Esophagus muscularis mucosa (tissue), 4 donors: Measurements from ENCODE around the gene TIMM17A. TPM values are rescaled to one million over a fixed set of nuclear protein-coding genes. Genes with fewer than 3 reads are reported as not detected.
"Not testable (repeated sequence)": the region's sequence is repeated elsewhere in the genome, so short reads cannot be mapped to it uniquely, and the experiment has no call there.

Source experiments
- DNase-seq: peaks from one replicate; pipeline ENCODE4 v3.0.0-alpha.2; 2017; ENCODE audit errors: extremely low spot score
- H3K27ac ChIP-seq, 4 donors: fragments of 200-600 bp; sonication (generic); replicated peaks in 1 of 4; 1 replicate in 3 of 4; 2 replicates in 1 of 4; pipeline ENCODE4 v1.5.1; 2016 to 2019; ENCODE audit warnings: mild to moderate bottlenecking in 1 of 4
- H3K27me3 ChIP-seq, 4 donors: fragments of 200-600 bp; sonication (generic); one replicate each; pipeline versions ENCODE4 v1.5.1 to v1.6.0; 2016 to 2019
- H3K36me3 ChIP-seq, 4 donors: fragments of 200-600 bp; sonication (generic); one replicate each; pipeline ENCODE4 v1.5.1; 2016 to 2019
- H3K4me1 ChIP-seq, 4 donors: fragments of 200-600 bp; sonication (generic); one replicate each; pipeline ENCODE4 v1.5.1; 2016 to 2019
- H3K4me3 ChIP-seq, 4 donors: fragments of 200-600 bp; sonication (generic); 1 replicate in 2 of 4; 2 replicates in 2 of 4; pipeline ENCODE4 v1.5.1; 2016 to 2019; ENCODE audit warnings: mild to moderate bottlenecking in 4 of 4, moderate library complexity in 1 of 4
- H3K9me3 ChIP-seq, 4 donors: fragments of 200-600 bp; sonication (generic); 1 replicate in 3 of 4; 2 replicates in 1 of 4; pipeline ENCODE4 v1.5.1; 2016 to 2019
- EP300 ChIP-seq: sonication (generic); formaldehyde crosslinking; IDR thresholded peaks from one replicate; pipeline ENCODE4 v1.6.1; 2017; ENCODE audit warnings: antibody characterized with exemption
- POLR2A ChIP-seq: fragments of 450-650 bp; IDR thresholded peaks from one replicate; pipeline ENCODE4 v1.6.1; 2017; ENCODE audit warnings: antibody characterized with exemption, moderate library complexity, mild to moderate bottlenecking, low read depth
- POLR2AphosphoS5 ChIP-seq, 2 donors: sonication (generic); formaldehyde crosslinking; IDR thresholded peaks; one replicate each; pipeline ENCODE4 v1.6.1; 2017; ENCODE audit warnings: antibody characterized with exemption in 2 of 2
- WGBS: methylation state at CpG from one replicate; pipeline ENCODE4 v1.1.5; 2018; 5-methylcytosine and 5-hydroxymethylcytosine counted together
- intact Hi-C: fragments of 100-400 bp; cut with DNase I; formaldehyde crosslinking; loops from one replicate; pipeline ENCODE4 v1.15.1; 2023
- total RNA-seq, 4 donors: library from RNA; depleted of rRNA; stranded (reverse); fragments of >200 nt; gene quantifications; one replicate each; pipeline versions ENCODE4 v1.1.0 to v1.2.1, GENCODE V29; 2016
- TF ChIP-seq, protein P1 (sequence below), 3 experiments: fragments of 200-600 bp in 2 of 3; fragments of 450-650 bp in 1 of 3; sonication (generic) in 2 of 3; IDR thresholded peaks; one replicate each; pipeline ENCODE4 v1.5.1; 2017 to 2019; ENCODE audit warnings: antibody characterized with exemption in 3 of 3, mild to moderate bottlenecking in 2 of 3, moderate library complexity in 1 of 3

TIMM17A gene
- total RNA-seq, 4 donors from 2014 or later = 30.7 to 46.1 (median 32.4) TPM

DNA sequence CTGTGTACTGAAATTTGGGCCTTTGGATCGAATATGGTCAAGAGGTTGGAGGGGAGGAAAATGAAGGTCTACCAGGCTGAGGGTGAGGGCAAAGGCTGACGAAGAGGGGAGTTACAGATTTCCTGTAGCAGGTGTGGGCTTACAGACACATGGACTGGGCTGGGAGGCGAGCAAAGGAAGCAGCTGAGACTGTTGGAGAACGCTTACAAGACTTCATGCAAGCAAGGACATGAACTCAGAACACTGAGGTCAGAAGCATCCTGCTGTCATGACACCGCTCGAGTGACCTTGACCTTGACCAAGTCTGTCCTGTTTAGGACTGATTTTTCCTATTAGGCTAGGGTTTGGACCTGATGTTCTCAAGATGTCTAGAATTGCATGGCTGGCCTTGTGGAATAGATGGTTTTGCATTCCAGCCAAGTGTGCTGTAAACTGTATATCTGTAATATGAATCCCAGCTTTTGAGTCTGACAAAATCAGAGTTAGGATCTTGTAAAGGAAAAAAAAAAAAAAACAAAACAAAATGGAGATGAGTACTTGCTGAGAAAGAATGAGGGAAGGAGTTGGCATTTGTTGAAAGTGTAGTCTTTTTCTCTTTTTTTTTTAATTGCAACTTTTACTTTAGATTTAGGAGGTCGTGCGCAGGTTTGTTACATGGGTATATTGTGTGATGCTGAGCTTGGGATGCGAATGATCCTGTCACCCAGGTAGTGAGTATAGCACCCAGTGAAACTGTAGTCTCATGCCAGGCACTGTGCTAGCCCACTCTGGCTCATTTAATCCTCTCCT lies 60.9 kb downstream of the TIMM17A start:
- WGBS = 90% methylated on average over 9 of the region's 9 CpGs
- intact Hi-C loops = no loop called here
- no peaks in the 10 kb centered on the region for H3K9me3 ChIP-seq
- H3K27ac ChIP-seq = no peak overlapping the region
- H3K27me3 ChIP-seq = peaks cover 0 to 8% (median 0%) of the 10 kb centered on the region in 4 donors
- no peak for DNase-seq
- peaks cover 0 to 7% (median 0%) of the 10 kb centered on the region in 4 donors for H3K36me3 ChIP-seq
- no peak overlapping the region for H3K4me3 ChIP-seq
- H3K4me1 ChIP-seq = no peaks in the 10 kb centered on the region
- TF ChIP-seq POLR2A = no peak
- TF ChIP-seq POLR2AphosphoS5 (IDR thresholded peaks at IDR 0.05) = no peak
- no peak for TF ChIP-seq EP300
- TF ChIP-seq, protein P1, sequence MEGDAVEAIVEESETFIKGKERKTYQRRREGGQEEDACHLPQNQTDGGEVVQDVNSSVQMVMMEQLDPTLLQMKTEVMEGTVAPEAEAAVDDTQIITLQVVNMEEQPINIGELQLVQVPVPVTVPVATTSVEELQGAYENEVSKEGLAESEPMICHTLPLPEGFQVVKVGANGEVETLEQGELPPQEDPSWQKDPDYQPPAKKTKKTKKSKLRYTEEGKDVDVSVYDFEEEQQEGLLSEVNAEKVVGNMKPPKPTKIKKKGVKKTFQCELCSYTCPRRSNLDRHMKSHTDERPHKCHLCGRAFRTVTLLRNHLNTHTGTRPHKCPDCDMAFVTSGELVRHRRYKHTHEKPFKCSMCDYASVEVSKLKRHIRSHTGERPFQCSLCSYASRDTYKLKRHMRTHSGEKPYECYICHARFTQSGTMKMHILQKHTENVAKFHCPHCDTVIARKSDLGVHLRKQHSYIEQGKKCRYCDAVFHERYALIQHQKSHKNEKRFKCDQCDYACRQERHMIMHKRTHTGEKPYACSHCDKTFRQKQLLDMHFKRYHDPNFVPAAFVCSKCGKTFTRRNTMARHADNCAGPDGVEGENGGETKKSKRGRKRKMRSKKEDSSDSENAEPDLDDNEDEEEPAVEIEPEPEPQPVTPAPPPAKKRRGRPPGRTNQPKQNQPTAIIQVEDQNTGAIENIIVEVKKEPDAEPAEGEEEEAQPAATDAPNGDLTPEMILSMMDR (IDR thresholded peaks at IDR 0.05) = no peak

DNA sequence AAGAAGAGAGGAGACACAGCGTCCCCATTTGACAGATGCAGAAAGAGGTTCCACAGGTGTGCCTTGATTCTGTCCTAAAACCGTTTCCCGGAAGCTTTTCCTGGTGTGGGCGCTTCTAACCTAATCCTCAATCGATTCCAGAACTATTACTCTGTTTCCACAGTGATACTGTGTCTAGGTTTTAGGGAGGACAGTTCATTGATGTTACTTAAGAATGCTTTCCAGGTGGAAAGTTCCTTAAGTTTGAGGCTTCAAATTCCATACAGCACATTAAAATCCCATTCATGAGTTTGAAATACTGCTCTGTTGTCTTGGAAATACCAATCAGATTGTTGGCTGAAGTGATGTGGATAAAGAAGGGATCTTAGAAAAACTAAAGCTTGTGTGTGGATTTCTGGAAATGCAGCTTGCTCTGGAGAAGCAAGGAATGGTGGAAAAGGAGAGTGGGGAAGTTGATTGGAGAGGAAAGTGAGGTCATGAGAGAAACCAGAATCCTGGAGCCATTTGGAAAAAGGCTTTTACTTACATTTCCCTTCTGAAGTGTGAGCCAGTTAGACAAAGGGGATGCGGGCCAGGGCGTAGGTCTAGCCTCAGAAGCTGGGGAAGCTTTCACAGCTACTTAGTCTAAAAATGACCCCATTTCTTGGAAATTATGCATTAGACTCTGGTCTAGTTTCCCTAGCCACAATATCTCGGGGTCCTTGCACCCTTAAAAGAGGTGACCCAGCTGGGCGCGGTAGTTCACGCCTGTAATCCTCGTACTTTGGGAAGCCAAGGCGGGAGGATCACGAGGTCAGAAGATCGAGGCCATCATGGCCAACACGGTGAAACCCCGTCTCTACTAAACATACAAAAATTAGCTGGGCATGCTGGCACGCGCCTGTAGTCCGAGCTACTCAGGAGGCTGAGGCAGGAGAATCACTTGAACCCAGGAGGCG lies 61.8 kb downstream of the TIMM17A start:
- TF ChIP-seq, protein P1 (IDR thresholded peaks at IDR 0.05) = no peak
- TF ChIP-seq POLR2AphosphoS5 (IDR thresholded peaks at IDR 0.05) (no peak), EP300 (no peak), POLR2A (no peak)
- no peaks in the 10 kb centered on the region for H3K9me3 ChIP-seq
- H3K27ac ChIP-seq = no peak overlapping the region
- H3K4me3 ChIP-seq = no peak overlapping the region
- intact Hi-C loops = no loop called here
- DNase-seq = no peak
- peaks cover 0 to 7% (median 0%) of the 10 kb centered on the region in 4 donors for H3K36me3 ChIP-seq
- peaks cover 0 to 10% (median 0%) of the 10 kb centered on the region in 4 donors for H3K27me3 ChIP-seq
- 92% methylated on average over 21 of the region's 21 CpGs for WGBS
- no peaks in the 10 kb centered on the region for H3K4me1 ChIP-seq

DNA sequence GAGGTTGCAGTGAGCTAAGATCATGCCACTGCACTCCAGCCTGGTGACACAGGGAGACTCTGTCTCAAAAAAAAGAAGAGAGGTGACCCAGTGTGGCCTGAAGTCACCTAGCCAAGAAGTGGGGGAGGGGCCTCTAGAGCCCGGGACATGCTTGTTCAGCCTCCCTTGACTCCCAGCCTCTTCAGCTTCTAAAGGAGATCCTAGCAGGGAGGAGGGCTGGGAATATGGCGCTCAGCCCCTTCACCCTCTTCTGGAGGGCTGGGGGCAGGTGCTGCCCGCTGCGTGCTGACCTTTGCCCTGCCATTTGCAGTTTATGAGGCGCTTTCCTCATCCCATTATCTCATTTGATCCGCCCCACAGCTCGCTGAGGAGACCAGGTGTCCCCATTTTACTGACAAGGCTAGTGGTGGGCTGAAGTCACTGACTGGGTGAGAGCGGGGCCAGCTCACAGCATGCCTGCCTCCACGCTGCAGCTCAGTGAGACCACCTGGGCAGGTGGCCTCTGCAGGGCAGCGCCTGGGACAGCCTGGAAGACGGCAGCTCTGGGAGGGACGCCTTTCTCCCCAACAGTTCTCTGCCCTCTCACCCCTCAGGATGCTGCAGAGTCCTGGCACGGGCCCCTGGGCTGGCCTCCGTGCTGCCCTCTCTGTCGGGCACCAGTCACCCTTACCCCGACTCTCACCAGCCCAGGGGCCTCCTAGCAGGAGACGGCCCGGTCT lies 62.6 kb downstream of the TIMM17A start:
- Histone ChIP-seq H3K27me3 (peaks cover 0 to 10% (median 0%) of the 10 kb centered on the region in 4 donors), H3K4me3 (no peak overlapping the region), H3K36me3 (peaks cover 0 to 7% (median 0%) of the 10 kb centered on the region in 4 donors), H3K9me3 (no peaks in the 10 kb centered on the region), H3K27ac (no peak overlapping the region), H3K4me1 (no peaks in the 10 kb centered on the region)
- DNase-seq = no peak
- whole genome bisulfite sequencing = 78% methylated on average over 13 of the region's 18 CpGs
- no peak for TF ChIP-seq POLR2AphosphoS5 (IDR thresholded peaks at IDR 0.05)
- TF ChIP-seq, protein P1 (IDR thresholded peaks at IDR 0.05) = no peak
- TF ChIP-seq EP300 = no peak
- no peak for TF ChIP-seq POLR2A
- intact Hi-C loops = no loop called here

DNA sequence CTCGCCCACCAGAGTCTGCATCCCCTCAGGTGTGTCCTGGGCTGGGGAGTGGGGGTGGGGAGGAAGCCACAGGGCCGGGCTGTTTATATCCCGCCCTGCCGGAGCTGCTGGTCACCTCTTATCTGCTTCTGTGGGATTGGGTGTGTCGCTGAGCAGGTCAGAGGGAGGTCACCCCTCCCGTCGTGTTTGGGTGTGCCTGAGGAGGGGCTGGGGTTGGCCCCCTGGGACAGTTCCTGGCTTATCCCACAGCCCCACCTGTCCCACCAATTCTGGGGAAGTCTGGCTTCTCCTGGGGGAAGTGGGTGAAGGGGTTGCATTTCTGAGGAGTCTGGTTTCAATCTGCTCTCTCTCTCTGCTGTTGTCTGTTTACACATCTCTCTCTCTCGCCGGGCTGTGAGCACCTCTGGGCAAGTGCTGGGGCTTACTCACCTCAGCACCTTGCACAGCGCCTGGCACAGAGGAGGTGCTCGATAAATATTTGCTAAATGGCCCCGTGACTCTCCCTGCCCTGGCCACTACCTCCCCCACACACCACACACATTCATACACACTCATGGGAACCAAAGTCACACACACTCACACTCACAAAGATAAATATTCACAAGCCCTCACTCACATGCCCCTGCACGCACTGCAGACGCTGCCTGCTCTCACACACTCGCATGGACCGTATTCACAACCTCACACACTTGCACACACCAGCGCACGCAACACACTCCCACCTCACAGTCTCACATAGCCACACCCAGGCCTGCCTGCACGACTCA lies 63.3 kb downstream of the TIMM17A start:
- intact Hi-C loops = no loop called here
- H3K27ac ChIP-seq = no peak overlapping the region
- TF ChIP-seq POLR2A (no peak), EP300 (no peak), POLR2AphosphoS5 (IDR thresholded peaks at IDR 0.05) (no peak)
- TF ChIP-seq, protein P1 (IDR thresholded peaks at IDR 0.05) = no peak
- no peaks in the 10 kb centered on the region for H3K9me3 ChIP-seq
- WGBS = 73% methylated on average over 15 of the region's 19 CpGs
- H3K4me3 ChIP-seq = no peak overlapping the region
- H3K27me3 ChIP-seq = peaks cover 0 to 10% (median 0%) of the 10 kb centered on the region in 4 donors
- H3K4me1 ChIP-seq = no peaks in the 10 kb centered on the region
- H3K36me3 ChIP-seq = peaks cover 0 to 7% (median 0%) of the 10 kb centered on the region in 4 donors
- DNase-seq = no peak

DNA sequence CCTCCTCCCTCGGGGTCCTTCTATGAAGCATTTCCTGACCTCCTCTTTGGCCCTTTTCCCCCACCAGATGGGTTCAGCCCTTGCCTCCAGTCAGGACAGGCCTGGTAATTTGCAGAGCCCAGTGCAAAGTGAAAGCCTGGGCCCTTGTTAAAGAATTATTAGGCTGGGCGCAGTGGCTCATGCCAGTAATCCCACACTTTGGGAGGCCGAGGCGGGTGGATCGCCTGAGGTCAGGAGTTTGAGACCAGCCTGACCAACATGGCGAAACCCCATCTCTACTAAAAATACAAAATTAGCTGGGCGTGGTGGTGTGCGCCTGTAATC lies 63.9 kb downstream of the TIMM17A start:
- H3K4me3 ChIP-seq, H3K9me3 ChIP-seq, intact Hi-C loops, H3K4me1 ChIP-seq, DNase-seq, H3K27me3 ChIP-seq, H3K27ac ChIP-seq, H3K36me3 ChIP-seq: not testable (repeated sequence)
- 84% methylated on average over 8 of the region's 8 CpGs for WGBS
